PC-9 (cell line): Measurements from ENCODE around the gene CTU2. TPM values are rescaled to one million over a fixed set of nuclear protein-coding genes. Genes with fewer than 3 reads are reported as not detected.
A peak's percentile ranks its signal among the peaks of the same experiment; 100 is the strongest.

Experiments
- BruUV-seq: library from RNA; stranded (reverse); fragments of 400-500 nt; replicated peaks from 2 replicates; lab custom pipeline; 2021; lab: Mats Ljungman, UMichigan
- CTCF ChIA-PET: fragments of 300-600 bp; sonication (Branson Sonifier 250); formaldehyde crosslinking; loops from one replicate; lab custom pipeline; 2022; ENCODE audit warnings: antibody characterized with exemption; lab: Charles Lee
- POLR2A ChIA-PET: fragments of 300-600 bp; sonication (Branson Sonifier 250); formaldehyde crosslinking; loops from one replicate; lab custom pipeline; 2022; ENCODE audit warnings: antibody characterized with exemption; ENCODE audit not compliant: unreplicated experiment; lab: Charles Lee
- DNase-seq, 2 experiments: peaks; one replicate each; pipeline versions ENCODE4 v3.0.0 to v3.0.0-alpha.2; 2015 to 2022; ENCODE audit warnings: mixed read lengths in 1 of 2
- H2AFZ ChIP-seq: fragments of 200-600 bp; sonication (generic); 2 replicates; pipeline ENCODE4 v1.8.1; 2017; ENCODE audit warnings: antibody characterized with exemption
- H3F3A ChIP-seq: fragments of 200-600 bp; sonication (generic); 2 replicates; pipeline ENCODE4 v1.8.1; 2017; ENCODE audit warnings: antibody characterized with exemption, mild to moderate bottlenecking, low read depth; ENCODE audit not compliant: insufficient read depth
- H3K27ac ChIP-seq: fragments of 200-600 bp; sonication (generic); 2 replicates; pipeline ENCODE4 v1.6.1; 2016; ENCODE audit warnings: mixed run types
- H3K27me3 ChIP-seq: fragments of 200-600 bp; sonication (generic); 2 replicates; pipeline ENCODE4 v1.6.1; 2016; ENCODE audit warnings: low read depth, mixed run types; ENCODE audit not compliant: insufficient read depth
- H3K36me3 ChIP-seq: fragments of 200-600 bp; sonication (generic); 2 replicates; pipeline ENCODE4 v1.6.1; 2016; ENCODE audit warnings: low read depth, mixed run types
- H3K4me1 ChIP-seq: fragments of 200-600 bp; sonication (generic); replicated peaks from 2 replicates; pipeline ENCODE4 v1.6.1; 2016; ENCODE audit warnings: mixed run types; ENCODE audit not compliant: insufficient read depth
- H3K4me2 ChIP-seq: fragments of 200-600 bp; sonication (generic); 2 replicates; pipeline ENCODE4 v1.6.1; 2017; ENCODE audit warnings: mixed run types
- H3K4me3 ChIP-seq: fragments of 200-600 bp; sonication (generic); 2 replicates; pipeline ENCODE4 v1.6.1; 2016; ENCODE audit warnings: mixed run types
- H3K79me2 ChIP-seq: fragments of 200-600 bp; sonication (generic); 2 replicates; pipeline ENCODE4 v1.6.1; 2017; ENCODE audit warnings: low read depth, mixed run types
- H3K9me2 ChIP-seq: fragments of 200-600 bp; sonication (generic); 2 replicates; pipeline ENCODE4 v1.8.1; 2017; ENCODE audit warnings: mild to moderate bottlenecking; ENCODE audit not compliant: insufficient read depth
- H3K9me3 ChIP-seq: fragments of 200-600 bp; sonication (generic); 2 replicates; pipeline ENCODE4 v1.8.1; 2016; ENCODE audit warnings: low read depth; ENCODE audit not compliant: insufficient read depth
- H4K20me1 ChIP-seq: fragments of 200-600 bp; sonication (generic); 2 replicates; pipeline ENCODE4 v1.8.1; 2017; ENCODE audit not compliant: insufficient read depth
- EZH2 ChIP-seq: fragments of 200-600 bp; sonication (generic); IDR thresholded peaks from 2 replicates; pipeline ENCODE4 v1.8.0; 2017; ENCODE audit warnings: antibody characterized with exemption, low read depth
- intact Hi-C: fragments of 100-400 bp; cut with micrococcal nuclease; formaldehyde crosslinking; loops from one replicate; pipeline ENCODE4 v1.10.0; 2022; ENCODE audit not compliant: unreplicated experiment
- total RNA-seq: library from RNA; stranded (reverse); gene quantifications from 2 replicates; pipeline ENCODE4 v1.2.3, GENCODE V29; 2021
- TF ChIP-seq, protein P1 (sequence below): fragments of 200-600 bp; sonication (generic); conservative IDR thresholded peaks from 2 replicates; pipeline ENCODE4 v1.6.1; 2017; ENCODE audit warnings: mixed run types, antibody characterized with exemption, mild to moderate bottlenecking, moderate library complexity

The CTU2 gene
- total RNA-seq, 1 experiment from 2014 or later = 20.0 TPM

DNA sequence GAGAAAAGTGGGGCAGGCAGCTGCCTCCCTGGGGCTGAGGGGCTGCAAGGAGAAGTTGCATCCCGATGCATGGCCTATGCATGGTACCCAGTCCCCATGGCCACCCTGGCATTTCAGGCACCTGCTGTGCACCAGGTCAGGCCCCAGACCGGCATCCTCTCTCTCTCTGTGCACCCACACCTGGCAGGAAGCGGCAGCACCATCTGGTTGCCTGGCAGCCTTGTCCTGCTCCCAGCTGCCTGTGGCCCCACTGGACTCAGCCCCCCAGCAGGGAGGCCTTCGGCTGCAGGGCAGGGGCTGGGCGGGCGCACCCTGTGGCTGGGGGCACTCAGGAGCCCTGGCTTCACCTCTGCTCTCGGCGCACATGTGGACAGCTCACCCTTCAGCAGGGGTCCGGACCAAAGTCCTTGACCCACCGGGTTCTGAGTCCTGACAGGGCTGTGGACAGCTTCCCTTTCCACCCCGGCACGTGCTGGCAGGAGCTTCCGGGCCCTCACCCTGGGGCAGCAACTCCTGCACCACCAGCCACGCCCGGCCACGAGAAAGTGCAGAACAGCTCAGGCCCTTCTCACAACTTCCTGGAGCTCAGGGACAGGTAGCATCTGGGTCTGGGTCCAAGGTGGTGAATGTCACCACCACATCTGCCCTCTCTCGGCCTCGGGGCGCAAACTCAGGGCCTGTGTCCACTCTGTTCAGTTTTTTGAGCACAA lies 36.7 kb downstream of the CTU2 start:
- Histone ChIP-seq H3K4me3 (no peak overlapping the region), H3K27me3 (no peaks in the 10 kb centered on the region), H3K27ac (no peak overlapping the region), H2AFZ (no peak overlapping the region), H3K9me2 (no peaks in the 10 kb centered on the region), H3K79me2 (peaks cover 13% of the 10 kb centered on the region; the same call in 1 of the 2 replicates), H3K4me2 (no peak overlapping the region), H3K4me1 (peaks cover 5% of the 10 kb centered on the region; the same call in 1 of the 2 replicates), H3K9me3 (no peaks in the 10 kb centered on the region), H4K20me1 (peaks cover 27% of the 10 kb centered on the region), H3F3A (peaks cover 10% of the 10 kb centered on the region), H3K36me3 (no peaks in the 10 kb centered on the region)
- intact Hi-C loops = no loop called here
- TF ChIP-seq EZH2 = no peak
- TF ChIP-seq, protein P1, sequence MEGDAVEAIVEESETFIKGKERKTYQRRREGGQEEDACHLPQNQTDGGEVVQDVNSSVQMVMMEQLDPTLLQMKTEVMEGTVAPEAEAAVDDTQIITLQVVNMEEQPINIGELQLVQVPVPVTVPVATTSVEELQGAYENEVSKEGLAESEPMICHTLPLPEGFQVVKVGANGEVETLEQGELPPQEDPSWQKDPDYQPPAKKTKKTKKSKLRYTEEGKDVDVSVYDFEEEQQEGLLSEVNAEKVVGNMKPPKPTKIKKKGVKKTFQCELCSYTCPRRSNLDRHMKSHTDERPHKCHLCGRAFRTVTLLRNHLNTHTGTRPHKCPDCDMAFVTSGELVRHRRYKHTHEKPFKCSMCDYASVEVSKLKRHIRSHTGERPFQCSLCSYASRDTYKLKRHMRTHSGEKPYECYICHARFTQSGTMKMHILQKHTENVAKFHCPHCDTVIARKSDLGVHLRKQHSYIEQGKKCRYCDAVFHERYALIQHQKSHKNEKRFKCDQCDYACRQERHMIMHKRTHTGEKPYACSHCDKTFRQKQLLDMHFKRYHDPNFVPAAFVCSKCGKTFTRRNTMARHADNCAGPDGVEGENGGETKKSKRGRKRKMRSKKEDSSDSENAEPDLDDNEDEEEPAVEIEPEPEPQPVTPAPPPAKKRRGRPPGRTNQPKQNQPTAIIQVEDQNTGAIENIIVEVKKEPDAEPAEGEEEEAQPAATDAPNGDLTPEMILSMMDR = no peak
- POLR2A ChIA-PET = no interaction called here
- CTCF ChIA-PET = interaction anchor here (0.6 to 1.0 kb wide), 4 partner anchors 11 to 43 kb away, joined by 3 to 8 read pairs (median 4); no protein-coding TSS in a partner anchor
- DNase-seq = no peak
- BruUV-seq = no TSS peak

DNA sequence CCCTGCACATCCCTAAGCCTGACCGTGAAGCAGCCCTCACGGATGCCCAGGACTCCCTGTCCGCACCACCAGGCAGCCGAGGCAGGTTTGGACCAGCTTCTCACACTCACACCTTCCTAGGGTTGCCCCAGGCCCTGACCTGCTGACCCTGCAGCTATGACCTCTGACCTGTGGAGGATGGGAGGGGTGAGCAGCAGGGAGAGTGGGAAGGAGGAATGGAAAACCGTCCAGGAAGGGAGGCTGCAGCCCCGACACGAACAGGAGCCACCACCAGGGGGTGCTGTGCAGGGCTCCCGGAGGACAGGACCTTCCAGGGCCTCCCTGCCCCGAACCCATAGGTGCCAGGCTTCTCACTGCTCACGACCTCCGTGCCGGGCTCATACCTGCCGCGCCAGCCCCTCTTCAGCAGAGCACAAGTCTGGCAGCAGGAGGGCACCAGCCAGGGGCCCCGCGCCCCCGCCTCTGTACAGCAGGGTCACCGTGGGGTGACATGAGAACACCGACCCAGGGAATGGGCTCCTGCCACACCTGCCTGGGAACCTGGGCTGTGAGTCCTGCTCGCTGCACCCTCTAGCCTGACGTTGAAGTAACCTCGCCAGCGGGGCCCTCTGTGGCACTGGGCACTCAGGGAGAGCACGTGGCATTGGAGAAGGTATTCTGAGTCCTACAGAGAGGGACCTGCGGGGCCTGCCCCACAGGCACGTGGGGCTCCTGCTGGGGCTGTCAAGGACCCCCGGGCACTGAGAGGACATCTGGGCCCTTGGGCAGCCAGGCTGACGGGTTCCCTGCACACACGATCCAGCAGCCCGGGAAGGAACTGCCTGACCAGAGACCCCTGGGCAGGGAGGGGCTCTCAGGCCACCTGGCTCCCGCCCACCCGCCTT lies 37.6 kb downstream of the CTU2 start:
- intact Hi-C loops = no loop called here
- ChIA-PET POLR2A (no interaction called here), CTCF (interaction anchor here (0.6 to 1.0 kb wide), 3 partner anchors 10 to 42 kb away, joined by 3 to 8 read pairs (median 4); no protein-coding TSS in a partner anchor)
- BruUV-seq = no TSS peak
- TF ChIP-seq, protein P1 = peak; percentile 88
- no peak for TF ChIP-seq EZH2
- peak in 1 of 2 experiments; percentile 76 for DNase-seq
- peaks cover 26% of the 10 kb centered on the region for H4K20me1 ChIP-seq
- H3K4me1 ChIP-seq = peaks cover 5% of the 10 kb centered on the region; the same call in 1 of the 2 replicates
- no peaks in the 10 kb centered on the region for H3K9me3 ChIP-seq
- H3K27me3 ChIP-seq = no peaks in the 10 kb centered on the region
- peaks cover 6% of the 10 kb centered on the region for H3F3A ChIP-seq
- H2AFZ ChIP-seq = no peak overlapping the region
- H3K36me3 ChIP-seq = no peaks in the 10 kb centered on the region
- H3K4me3 ChIP-seq = no peak overlapping the region
- no peak overlapping the region for H3K4me2 ChIP-seq
- peaks cover 13% of the 10 kb centered on the region; the same call in 1 of the 2 replicates for H3K79me2 ChIP-seq
- H3K9me2 ChIP-seq = no peaks in the 10 kb centered on the region
- H3K27ac ChIP-seq = no peak overlapping the region
